Renal cortical epithelial cell (primary cell): ENCODE results near the gene CHEK2. TPM values are rescaled to one million over a fixed set of nuclear protein-coding genes. Genes with fewer than 3 reads are reported as not detected.
"Not testable (repeated sequence)": the region's sequence is repeated elsewhere in the genome, so short reads cannot be mapped to it uniquely, and the experiment has no call there.

Experiments used
- DNase-seq: peaks from one replicate; pipeline ENCODE4 v3.0.0-alpha.2; 2011; ENCODE audit warnings: low read depth
- total RNA-seq: library from RNA; depleted of rRNA; stranded (reverse); fragments of >200 nt; gene quantifications from 2 replicates; pipeline ENCODE4 v1.2.3, GENCODE V29; 2014

The CHEK2 gene
- total RNA-seq, 1 donor from 2014 or later: 11.0 TPM

DNA sequence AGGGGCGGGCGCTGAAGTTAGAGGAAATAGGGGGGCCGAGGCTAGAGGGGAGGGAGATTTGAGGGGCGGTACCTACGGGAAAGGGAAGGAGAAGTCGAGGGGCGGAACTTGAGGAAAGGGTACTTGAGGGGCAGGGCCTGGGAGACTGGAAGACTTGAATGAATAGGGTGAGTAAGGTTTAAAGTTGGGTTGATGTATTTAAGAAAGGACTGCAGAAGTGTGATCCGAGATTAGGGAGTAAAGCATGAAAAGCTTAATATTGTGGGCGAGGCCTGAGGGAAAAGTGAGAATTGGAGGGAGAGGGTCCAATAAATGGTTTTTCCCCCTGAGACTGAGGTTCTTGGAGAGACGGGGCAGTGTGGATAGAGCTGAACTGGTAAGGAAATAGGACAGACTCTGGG, 942 bp upstream of the CHEK2 start:
- no peak for DNase-seq

DNA sequence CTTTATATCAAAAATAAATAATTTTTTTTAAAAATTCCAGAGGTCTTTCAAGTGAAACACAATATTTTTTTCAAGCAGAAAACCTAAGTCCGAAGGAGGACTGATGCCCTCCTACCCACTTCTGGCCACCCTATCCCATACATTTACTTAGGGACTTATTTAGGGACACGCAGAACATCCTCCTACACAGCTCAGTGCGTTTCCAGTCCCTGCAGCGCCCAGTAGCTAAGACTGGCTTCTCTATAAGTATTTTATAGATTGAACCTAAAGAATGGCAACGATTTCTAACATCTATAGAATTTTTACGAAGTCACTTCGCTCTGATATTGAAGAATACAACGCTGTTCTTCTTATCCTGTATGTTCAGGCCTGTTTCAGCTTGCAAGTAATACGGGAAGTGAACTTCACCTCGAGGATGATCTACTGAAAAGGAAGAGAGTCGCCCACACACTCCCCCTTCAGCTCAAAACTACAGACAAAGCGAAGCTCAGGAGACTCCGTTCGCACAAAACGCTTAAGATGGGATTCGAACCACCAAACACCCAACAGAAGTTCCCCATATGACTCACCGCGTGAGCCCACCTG, 328 bp downstream of the CHEK2 start:
- DNase-seq: no peak

DNA sequence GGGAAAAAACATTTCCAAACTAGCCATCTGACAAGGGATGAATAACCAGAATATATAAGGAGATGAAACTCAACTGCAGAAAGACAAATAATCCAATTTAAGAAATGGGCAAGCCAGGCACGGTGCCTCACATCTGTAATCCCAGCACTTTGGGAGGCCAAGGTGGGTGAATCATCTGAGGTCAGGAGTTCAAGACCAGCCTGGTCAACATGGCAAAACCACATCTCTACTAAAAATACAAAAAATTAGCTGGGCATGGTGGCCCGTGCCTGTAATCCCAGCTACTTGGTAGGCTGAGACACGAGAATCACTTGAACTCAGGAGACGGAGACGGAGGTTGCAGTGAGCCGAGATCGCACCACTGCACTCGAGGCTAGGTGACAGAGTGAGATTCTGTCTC, 2.7 kb downstream of the CHEK2 start:
- not testable (repeated sequence) for DNase-seq

DNA sequence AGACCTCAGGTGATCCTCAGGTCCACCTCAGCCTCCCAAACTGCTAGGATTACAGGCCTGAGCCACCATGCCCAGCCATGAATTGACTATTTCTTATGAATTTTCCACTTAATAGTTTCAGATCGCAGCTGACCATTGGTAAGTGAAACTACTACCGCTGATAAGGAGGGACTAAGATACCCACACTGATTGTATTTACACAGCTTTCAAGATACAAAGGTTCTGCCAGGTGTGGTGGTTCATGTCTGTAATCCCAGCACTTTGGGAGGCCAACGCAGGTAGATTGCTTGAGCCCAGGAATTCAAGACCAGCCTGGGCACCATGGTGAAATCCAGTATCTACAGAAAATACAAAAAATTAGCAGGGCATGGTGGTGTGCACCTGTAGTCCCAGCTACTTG, 3.9 kb downstream of the CHEK2 start:
- DNase-seq: no peak

DNA sequence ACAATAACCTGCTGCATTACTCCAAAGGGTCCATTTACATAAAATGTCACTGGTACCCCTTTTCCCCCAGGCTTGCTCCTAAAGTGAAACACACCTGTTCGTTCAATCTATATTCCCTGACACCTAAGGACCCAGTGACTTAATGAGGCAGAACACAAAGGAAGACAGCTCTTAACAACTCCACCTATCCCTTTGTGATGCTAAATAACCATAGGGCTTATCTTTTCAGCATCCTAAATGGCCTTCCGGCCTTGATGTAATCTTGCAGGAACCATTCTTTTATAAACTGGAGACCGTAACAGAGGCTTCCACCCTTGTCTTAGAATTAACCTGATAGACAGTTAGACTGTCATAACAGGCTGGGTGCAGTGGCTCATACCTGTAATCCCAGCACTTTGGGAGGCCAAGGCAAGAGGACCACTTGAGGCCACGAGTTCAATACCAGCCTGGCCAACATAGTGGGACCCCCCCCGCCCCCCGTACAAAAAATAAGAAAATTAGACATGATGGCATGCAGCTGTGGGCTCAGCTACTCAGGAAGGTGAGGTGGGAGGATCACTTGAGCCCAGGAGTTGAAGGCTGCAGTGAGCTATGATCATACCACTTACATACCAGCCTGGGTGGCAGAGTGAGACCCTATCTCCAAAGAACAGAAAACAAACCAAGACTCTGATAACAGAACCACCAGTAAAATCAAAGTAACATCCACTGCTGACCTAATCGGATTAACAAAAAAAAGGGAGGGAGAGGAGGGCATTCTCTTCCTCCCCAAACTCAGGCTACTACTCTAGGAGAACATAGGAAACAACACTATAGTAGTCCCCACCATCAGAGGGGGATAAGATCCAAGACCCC, 5.1 kb downstream of the CHEK2 start:
- DNase-seq: no peak

DNA sequence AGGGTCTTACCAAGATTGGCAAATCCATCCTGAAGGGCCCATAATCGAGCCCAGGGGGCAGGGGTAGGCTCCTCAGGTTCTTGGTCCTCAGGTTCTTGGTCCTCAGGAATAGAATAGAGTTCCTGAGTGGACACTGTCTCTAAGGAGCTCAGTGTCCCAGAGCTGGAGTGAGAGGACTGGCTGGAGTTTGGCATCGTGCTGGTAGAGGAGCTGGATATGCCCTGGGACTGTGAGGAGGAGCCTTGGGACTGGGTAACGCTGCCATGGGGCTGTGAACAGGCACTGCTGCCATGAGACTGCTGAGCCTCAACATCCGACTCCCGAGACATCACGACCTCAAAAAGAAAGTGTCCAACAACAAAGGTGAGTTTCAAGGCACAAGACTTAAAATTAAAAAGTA, 7.2 kb downstream of the CHEK2 start:
- no peak for DNase-seq

DNA sequence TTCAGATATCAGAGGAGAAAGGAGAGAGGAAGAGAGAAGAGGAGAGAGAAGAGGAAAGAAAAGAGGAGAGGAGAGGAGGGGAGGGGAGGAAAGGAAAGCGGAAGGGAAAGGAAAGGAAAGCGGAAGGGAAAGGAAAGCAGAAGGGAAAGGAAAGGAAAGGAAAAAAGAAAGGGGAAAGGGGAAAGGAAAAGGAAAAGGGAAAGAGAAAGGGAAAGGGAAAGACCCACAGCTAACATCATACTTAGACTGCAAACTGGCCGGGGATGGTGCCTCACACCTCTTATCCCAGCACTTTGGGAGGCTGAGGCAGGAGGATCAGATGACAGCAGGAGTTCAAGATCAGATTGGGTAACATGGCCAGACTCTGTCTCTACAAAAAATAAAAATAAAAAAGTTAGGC, 11.4 kb downstream of the CHEK2 start:
- DNase-seq: no peak

DNA sequence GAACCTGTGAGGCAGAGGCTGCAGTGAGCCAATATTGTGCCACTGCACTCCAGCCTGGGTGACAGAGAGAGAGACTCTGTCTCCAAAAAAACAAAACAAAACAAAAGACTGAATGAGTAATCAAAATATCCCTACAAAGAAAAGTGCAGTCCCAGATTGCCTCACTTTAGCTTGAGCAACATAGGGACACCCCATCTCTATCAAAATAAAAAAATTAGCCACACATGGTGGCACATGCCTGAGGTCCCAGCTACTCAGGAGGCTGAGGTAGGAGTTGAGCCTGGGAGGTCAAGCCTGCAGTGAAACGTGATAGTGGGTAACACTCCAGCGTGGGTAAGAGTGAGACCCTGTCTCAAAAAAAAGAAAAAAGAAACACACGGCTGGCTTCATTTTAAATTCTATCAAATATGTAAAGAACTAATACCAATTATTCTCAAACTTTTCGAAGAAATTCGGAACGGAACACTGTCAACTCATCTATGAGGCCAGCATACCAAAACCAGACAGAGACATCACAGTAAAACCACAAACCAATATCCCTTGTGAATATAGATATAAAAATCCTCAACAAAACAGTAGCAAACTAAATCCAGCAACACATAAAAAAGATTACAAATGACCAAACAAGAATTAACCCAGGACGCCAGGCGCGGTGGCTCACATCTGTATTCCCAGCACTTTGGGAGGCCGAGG, 12.9 kb downstream of the CHEK2 start:
- peak; percentile 53 for DNase-seq

DNA sequence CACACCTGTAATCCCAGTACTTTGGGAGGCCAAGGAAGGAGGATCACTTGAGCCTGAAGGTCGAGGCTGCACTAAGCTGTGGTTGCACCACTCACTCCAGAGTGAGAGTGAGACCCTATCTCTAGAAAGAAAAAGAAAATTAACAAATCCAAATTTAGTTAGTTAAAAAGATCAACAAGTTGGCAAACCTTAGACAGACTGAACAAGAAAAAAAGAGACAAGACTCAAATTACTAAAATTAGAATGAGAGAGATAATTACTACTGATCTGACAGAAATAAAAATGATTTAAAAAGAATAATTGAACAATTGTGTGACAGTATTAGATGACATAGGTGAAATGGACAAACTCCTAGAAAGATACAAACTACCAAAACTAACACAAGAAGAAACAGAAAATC, 13.6 kb downstream of the CHEK2 start:
- no peak for DNase-seq

DNA sequence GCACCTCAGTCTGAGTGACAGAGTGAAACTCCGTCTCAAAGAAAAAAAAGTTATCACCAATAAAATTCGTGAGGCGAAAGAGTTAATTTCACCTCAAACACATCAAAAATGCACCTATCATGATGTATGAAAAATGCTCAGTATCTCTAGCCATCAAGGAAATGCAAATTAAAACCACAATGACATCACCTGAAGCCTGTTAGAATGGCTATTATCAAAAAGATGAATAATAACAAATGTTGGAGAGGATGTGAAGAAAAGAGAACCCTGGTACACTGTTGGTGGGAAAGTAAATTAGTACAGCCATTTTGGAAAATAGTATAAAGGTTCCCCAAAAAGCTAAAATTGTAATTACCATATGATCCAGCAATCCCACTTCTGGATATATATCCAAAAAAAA, 23.6 kb downstream of the CHEK2 start:
- no peak for DNase-seq

DNA sequence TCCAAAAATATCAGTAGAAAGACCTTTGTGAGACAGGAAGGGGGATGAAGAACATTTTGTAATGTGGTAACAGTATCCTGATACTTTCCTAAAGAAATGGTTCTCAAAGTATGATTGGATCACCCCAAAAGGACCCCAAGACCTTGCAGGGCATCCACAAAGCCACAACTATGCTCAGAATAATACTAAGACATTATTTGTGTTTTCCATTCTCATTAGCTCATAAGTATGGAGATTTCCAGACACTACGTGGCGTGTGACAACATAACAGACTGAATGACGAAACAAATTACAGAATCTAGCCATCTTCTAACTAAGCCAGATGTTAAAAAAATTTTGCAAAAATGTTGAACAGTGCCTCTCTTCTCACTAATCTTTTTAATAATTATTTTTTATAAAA, 24.9 kb downstream of the CHEK2 start:
- no peak for DNase-seq

DNA sequence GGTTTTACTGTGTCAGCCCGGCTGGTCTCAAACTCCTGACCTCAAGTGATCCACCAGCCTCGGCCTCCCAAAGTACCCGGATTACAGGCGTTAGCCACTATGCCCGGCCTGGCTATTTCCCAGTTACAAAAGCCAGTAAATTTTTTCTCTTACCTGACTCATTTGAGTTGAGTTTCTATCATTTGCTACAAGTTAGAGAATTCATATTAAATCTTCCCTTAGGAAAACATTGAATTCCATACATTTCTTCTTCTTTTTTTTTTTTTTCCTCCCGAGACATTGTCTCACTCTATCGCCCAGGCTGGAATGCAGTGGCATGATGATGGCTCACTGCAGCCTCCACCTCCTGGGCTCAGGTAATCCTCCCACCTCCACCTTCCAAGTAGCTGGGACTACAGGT, 26.0 kb downstream of the CHEK2 start:
- DNase-seq: no peak

DNA sequence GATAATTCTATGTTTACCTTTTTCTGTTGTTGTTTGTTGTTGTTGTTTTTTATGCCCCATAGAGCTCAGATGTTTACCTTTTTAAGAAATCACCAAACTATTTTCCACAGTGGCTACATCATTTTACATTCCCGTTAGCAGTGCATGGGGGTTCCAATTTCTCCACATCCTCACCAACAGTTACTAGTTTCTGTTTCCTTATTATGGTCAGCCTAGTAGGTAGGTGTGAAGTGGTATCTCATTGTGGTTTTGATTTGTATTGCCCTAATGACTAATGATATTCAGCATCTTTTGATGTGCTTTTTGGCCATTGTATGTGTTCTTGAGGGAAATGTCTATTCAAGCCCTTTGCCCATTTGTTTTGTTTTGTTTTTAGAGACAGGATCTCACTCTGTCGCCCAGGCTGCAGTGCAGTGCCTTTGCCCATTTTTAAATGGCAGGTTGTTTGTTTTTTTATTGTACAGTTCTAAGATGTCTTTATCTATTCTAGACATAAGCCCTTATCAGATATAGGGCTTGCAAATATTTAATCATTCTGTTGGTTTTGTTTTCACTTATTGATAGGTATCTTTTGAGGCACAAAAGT, 27.5 kb downstream of the CHEK2 start:
- peak; percentile 52 for DNase-seq

DNA sequence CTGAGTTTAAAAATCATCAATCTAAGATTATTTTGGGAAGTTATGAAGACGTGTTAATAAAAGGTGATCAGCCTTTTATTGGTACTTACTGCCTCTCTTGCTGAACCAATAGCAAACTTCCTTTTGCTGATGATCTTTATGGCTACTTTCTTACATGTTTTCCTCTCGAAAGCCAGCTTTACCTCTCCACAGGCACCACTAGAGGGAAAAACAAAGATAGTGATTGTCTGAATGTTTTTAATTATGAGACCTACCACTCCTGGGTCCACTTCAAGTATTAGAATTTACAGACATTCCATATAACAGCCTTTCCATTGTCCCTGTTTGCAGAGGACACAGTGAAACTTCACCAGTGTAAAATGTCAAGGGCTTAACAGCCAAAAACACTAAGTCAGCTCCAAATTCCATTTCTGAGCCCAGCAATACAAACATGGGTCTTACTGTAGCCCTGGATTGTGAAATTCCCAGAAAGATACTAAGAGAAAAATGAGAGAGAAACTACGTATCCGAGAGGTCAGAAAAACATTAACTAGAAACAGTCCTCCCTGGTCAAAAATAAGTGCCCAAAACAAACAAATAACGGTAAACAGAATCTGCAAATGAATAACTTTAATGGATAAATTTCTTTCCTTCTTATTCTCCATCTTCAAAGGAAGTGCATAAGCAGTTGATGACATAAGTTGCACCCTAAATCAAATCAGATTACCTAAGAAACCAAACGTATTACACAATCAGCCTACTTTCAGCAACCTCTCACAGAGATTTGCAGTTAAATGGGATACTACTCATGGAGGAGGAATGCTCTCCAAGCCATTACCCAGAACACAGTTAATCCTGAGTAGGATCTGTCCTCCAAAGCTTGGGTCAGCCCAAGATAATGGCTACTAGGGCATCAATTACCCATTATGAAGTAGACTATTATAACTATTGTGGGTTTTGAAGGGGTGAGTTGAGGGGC, 29.5 kb downstream of the CHEK2 start:
- DNase-seq: peak; percentile 100

DNA sequence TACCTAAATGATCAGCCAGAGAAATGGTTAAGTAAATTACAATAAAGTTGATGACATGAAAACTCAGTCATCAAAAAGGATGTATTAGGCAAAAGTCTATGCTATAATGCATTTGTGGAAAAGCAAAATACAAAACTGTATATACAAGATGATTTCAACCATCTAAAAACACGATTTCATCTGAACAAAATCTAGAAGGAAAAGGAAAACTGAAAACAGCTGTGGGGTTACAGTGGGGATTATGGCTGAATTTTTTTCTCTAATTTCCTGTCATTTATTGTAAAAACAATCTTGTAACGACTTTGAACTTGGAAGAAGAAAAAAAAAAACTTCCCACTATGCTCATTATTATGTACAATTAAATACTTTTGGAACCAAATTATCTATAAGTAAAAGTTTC, 30.3 kb downstream of the CHEK2 start:
- DNase-seq: no peak

DNA sequence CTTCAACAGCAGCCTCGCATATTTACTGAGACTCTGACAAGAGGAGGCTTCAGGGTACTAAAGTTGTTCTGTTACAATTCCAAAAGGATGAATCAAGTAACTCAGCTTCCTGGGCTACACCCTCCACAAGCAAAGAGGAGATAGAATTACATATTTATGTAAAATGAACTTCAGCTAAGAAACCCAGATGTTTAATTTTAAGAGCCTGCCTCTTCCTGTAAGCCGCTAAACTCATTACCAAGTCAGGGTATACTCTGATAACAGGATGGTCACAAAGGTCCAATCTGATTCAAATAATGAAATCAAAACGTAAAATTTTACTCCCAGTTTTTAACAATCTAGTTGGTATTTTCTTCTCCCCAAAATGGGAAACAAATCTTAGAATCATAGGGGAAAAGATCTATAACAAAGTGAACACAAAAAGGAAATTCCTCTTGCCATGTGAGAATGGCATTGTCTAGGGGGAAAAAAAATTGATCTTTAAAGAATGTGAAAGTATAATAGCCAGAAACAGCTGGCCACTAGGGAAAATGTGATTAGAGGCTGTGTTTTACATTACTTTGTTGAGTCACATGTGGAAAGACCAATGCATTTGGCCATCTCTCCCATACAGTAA, 30.9 kb downstream of the CHEK2 start:
- peak; percentile 16 for DNase-seq

DNA sequence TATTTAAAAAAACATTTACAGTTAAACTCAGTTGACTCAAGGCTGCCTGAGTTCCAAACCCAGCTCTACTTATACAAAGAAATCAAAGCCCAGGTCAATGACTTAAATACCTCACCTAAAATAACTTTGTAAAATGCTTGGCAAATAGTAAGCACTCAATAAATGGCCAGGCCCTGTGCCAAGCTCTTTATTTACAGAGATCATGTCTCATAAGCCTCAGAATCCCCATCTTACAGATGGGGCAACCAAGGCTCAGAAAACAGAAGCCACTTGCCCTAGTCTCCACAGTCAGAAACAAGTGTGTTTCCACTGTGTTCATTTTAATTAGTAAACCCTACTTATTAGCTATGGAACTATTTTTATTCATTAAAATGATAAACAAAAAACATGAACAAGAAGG, 31.5 kb downstream of the CHEK2 start:
- no peak for DNase-seq

DNA sequence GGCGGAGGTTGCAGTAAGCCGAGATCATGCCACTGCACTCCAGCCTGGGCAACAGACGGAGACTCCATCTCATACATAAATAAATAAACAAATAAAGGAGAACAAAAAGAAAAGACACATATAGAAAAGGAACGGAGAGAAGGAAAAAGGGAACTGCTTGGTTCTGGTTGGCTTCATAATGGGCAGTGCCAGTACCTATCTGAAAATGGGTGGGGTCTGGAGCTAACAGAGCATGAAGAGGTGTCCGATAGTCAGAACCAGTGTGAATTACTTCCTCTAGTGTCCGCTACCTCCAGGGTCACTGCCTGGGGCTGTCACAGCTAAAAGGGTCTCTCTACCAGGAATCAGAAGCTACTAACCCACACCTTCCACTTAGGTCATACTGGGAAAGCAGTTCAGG, 34.8 kb downstream of the CHEK2 start:
- no peak for DNase-seq

DNA sequence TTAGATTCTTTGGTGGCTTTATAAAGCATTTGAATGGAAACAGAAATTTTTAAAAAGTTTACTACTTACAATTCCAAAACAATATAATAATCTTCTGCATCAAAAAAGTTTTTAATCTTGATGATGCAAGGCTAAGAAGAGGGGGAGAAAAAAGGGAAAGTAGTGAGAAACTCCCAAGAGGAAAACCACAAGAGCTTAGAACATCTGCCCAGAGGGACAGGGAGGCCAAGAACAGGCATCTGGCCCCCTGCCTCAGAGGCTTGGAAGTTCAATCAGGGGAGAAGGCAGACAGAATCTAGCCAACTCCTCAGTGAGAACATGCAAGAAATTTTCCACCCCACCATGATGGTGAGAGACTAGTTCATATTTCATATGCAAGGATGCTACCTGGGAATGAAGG, 38.2 kb downstream of the CHEK2 start:
- DNase-seq: no peak

DNA sequence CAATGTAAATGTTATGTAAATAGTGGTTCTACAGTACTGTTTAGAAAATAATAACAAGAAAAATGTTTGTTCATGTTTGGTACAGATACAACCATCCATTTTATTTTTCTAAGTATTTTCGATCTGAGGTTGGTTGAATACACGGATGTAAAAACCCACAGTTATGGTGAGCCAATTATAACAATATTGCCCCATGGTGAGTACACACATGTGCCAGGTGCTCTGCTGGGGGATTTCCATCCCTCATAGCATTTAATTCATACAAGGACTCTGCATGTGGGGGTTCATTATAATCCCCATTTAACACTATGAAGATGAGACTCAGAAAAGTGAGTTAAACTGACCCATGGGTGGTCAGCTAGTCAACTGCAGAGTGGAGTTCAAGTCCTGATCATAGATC, 38.7 kb downstream of the CHEK2 start:
- DNase-seq: no peak
